ENCODE results near the gene NRN1L.
A peak's percentile ranks its signal among the peaks of the same experiment; 100 is the strongest.
"Not testable (repeated sequence)": the region's sequence is repeated elsewhere in the genome, so short reads cannot be mapped to it uniquely, and the experiment has no call there.

Gene NRN1L

DNA sequence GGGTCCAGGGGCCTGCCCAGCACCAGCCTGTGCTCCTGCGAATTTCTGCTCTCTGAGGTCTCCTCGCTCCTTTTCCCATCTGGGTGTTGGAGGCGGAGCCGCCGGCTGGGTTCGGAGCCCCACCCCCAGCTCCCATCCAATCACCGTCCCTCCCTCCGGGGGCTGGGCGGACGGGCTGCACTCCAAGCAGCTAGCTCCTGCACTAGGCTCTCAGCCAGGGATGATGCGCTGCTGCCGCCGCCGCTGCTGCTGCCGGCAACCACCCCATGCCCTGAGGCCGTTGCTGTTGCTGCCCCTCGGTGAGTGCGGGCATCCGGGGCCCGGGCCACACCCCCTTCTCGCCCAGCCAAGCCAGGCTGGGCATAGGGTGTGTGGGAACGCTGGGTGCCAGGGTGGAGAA, at the start of gene NRN1L:
Gene NRN1L, plus strand, starts transcription at position 202 of the 400 bp plus-strand sequence. Its CDS starts 19 bp downstream, at position 221.
- DNase-seq (ENCODE audit: low read depth): peak; percentile 85

DNA sequence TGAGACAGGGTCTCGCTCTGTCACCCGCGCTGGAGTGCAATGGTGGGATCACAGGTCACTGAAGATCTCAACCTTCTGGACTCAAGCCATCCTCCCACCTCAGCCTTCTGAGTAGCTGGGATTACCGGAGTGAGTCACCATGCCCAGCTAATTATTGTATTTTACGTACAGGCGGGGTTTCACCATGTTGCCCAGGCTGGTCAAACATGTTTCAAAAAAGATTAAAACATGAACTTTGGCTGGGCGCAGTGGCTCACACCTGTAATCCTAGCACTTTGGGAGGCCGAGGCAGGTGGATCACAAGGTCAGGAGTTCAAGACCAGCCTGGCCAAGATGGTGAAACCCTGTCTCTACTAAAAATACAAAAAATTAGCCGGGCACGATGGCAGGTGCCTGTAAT, 47.5 kb upstream of the NRN1L start:
- DNase-seq (ENCODE audit: low read depth): not testable (repeated sequence)

DNA sequence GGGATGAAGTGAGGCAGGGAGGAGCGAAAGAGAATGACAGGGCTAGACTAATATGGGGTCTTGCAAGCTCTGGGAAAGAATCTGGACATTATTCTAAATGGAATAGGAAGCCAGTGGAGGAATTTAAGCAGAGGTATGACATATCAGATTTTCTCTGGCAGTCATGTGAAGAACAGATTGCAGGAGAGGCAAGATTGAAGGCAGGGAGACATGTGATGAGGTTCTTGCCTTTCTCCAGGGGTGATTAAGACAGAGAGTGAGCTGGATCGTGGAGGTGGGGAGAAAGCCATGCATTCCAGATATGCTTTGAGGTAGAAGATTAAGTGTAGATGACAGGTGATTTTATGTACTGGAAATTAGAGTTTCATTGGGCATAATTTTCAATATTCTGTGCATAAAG, 46.9 kb upstream of the NRN1L start:
- no peak for DNase-seq (ENCODE audit: low read depth)

DNA sequence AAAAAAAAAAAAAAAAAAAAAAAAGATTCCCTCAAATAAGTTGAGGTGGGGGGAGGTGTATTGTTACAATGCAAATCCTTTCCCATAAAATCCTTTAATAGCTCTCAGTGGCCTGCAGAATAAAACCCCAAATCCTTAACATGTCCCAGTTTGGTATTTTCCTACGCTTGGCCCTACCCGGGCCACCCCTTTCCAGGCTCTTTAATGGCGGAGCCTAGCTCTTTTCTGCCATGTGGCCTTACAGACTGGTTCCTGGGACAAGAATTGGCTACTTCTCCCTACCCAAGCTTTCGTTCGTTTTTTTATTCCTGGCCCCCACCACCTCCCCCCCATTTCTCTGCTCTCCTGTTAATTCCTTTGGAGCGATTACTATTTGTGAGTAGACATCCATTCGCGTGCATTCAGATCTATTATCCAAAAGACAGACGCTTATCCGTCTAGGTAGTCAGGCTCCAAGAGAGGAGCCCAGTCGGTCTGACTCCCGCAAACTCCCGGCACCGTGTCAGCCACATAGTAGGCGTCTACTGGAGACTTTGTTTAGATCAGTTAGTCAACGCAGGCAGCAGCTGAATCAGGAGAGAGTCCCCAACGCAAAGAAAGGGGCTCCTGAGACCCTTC, 43.4 kb upstream of the NRN1L start:
- no peak for DNase-seq (ENCODE audit: low read depth)

DNA sequence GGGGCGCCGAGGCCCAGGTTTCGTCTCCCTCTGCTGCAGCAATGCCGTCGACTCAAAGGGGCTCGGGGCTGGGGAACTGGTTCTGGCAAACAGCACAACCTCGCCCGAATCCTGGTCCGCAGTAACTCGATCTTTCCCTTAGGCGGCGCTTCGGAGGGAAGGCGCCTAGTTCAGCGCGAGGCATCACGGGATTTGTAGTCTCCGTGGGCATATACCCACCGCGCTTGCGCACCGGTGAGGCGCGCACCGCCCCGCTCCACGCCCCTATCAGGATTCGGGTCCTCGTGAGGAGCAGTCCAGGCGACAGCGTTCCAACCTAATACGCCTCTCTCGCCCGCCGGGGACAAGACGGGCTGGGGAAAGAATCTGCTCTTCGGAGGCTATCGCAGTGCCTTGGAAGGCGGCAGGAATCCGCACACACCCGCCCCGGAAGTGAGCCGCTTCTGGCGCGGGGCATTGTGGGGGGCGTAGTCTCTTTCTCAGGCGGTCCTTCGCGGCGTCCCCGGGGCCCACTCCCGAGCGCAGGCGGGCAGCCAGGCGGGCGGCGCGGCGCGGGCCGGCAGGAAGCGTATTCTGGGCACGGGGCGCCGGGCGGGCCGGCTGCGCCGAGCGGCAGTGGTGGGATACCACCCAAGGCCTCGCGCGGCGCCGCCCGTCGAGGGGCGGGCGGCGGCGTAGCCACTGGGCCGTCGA, 42.7 kb upstream of the NRN1L start, which contains the start of gene THAP11:
Gene THAP11, plus strand, starts transcription at position 505 of the 693 bp plus-strand sequence. CDS start 235 bp downstream, outside the sequence.
- peak; percentile 87 for DNase-seq (ENCODE audit: low read depth)

DNA sequence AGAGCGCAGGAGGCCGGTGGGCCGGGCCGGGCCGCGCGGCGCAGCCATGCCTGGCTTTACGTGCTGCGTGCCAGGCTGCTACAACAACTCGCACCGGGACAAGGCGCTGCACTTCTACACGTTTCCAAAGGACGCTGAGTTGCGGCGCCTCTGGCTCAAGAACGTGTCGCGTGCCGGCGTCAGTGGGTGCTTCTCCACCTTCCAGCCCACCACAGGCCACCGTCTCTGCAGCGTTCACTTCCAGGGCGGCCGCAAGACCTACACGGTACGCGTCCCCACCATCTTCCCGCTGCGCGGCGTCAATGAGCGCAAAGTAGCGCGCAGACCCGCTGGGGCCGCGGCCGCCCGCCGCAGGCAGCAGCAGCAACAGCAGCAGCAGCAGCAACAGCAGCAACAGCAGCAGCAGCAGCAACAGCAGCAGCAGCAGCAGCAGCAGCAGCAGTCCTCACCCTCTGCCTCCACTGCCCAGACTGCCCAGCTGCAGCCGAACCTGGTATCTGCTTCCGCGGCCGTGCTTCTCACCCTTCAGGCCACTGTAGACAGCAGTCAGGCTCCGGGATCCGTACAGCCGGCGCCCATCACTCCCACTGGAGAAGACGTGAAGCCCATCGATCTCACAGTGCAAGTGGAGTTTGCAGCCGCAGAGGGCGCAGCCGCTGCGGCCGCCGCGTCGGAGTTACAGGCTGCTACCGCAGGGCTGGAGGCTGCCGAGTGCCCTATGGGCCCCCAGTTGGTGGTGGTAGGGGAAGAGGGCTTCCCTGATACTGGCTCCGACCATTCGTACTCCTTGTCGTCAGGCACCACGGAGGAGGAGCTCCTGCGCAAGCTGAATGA, 42.0 kb upstream of the NRN1L start:
- no peak for DNase-seq (ENCODE audit: low read depth)

DNA sequence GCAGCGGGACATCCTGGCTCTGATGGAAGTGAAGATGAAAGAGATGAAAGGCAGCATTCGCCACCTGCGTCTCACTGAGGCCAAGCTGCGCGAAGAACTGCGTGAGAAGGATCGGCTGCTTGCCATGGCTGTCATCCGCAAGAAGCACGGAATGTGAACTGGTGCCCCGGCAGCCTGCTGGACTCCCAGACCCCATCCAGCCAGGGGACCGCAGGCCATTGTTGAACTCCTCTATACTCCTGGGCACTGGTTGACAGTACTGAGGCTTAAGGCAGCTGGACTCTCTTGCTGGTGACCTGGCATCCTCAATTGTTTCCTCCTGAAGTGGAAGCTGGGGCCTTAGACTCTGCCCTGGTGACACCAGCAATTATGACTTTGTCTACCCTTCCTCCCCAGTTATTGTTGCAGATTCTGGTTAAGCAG, 41.3 kb upstream of the NRN1L start:
- no peak for DNase-seq (ENCODE audit: low read depth)

DNA sequence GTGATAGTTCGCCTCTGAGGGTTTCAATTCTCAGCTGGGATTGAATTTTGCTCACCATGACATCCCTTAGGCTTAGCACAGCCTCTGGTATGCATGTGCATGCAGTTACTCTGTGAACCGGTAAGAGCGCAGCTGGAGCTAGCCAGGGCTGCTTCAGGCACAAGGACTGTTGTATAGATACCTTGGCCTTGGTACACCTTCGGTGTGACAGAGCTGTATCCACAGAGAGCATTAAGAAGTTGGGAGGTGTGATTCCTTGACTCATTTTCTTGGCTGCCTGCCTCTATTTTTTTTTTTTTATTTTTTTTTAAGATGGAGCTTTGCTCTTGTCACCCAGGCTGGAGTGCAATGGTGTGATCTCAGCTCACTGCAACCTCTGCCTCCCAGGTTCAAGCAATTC, 40.2 kb upstream of the NRN1L start:
- DNase-seq (ENCODE audit: low read depth): no peak

DNA sequence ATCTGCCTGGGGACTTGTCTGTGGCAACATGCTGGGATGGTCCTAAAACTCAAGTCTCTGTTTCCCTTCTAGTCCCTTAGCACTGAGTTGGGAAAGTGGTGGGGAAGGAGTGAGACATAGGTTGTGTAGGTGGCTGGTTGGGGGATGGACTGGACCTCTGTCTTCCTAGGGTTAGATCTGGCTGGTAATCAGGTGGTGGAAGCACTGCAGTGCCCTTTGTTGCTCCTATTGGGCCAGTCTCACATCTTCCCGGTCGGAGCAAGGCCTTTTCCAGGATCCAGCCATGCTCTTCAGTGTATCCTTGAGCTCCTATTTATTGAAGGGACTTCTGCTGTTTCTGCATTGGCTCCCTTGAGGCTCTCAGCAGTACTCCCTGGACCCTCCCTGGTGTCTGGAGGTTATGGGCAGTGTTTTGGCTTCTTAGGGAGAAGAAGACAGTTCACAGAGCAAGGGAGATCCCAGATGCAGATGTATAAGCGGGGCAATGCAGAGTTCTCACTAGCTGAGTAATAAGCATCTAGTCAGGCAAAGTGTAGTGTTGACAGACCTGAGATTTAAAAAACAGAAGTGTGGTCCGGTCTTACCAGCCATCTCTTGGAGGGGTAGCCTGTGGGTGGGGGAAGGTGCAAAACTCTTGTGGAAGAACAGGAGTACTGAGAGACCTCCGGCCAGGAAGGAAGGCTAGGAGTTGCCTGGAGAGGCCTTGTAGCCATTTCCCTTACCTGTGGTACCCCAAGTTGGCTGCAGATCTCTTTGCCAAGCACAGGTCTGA, 39.2 kb upstream of the NRN1L start:
- DNase-seq (ENCODE audit: low read depth): no peak

DNA sequence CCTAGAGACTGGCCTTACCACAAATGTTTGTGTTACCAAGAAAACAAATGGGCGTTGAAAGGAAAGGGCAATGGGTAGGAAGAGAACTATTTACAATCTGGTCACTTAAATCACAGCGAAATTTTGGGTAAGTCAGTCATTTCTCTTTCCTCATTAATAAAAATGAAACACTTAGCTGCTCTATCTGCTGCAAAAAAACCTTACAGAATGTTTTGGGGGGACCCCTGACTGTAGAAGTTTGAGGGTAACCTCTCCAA, 38.7 kb upstream of the NRN1L start:
- DNase-seq (ENCODE audit: low read depth): no peak

DNA sequence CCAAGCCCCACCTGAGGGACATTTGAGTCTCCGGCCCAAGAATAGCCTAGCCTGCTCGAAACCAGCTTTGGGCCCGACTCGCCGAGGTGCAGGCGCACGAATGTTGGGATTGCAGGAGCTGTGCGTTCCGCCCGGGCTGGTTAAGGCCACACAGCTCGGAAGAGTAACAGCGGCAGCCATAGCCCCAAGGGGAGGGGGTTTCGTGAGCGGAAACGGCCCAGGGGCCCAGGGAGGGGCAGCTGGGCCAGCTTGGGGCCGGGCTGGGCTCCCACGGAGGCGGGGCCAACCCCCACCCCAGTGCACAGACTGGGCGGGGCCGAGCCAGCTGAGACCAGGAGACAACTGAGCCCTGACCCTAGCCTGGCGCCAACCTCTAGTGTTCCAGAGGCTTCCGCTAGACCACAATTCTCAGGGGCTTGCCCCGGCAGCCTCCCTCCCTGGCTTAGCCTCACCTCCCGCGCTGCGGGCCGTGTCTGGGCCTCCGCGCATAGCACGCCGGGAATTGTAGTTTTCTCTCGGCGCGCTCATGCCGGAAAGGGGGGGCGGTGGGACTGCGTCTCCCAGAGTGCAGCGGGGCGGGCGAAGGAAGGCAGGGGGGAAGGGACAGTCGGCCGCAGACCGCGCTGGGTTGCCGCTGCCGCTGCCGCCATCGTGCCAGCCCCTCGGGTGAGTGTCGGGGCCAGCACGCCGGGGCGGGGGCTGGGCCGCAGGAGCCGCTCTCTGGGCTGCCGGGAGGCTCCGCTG, 38.2 kb upstream of the NRN1L start, which contains the start of gene NUTF2:
Gene NUTF2, plus strand, starts transcription at position 614 of the 744 bp plus-strand sequence. CDS start 18,198 bp downstream, outside the sequence.
- peak; percentile 87 for DNase-seq (ENCODE audit: low read depth)

DNA sequence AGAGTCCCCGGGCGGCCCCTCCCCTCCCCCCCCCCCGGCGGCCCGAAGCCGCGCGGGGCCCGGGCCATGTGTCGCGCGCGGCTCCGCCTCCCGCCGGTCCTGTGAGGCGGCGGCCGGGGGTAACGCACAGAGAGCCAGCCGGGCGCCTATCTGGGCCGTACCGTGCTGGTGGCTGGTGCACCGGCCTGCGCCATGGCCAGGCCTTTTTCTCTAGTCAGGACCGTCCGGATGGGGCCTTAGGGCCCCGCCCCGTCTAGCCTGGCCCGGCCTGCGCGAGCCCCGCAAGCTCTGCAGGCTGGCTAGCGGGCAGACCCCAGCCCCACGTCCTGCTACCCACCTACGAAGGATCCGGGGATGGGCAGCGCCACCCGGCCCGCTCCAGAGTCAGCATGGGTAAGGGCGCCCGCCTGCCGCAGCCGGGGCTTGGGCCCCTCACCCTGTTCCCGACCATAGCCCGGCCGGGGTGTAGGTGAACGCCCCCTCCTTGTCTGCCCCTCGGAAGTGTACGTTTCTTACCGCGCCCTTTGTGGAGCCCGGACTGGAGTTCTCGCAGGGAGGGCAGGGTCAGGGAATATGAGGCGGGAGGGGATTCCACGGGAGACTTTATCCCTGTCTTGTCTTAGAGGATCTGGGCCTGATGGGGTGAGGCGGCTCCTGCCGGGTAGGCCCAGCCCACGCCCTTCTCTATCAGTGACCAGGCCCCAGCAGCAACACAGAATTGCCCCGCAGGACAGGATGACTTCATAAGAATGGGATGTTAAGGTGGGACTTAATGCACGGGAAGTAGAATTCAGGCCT, 37.4 kb upstream of the NRN1L start, which contains the start of gene CENPT:
Gene CENPT, minus strand, starts transcription at position 630 of the 798 bp plus-strand sequence. CDS start 13,834 bp downstream, outside the sequence.
- no peak for DNase-seq (ENCODE audit: low read depth)

DNA sequence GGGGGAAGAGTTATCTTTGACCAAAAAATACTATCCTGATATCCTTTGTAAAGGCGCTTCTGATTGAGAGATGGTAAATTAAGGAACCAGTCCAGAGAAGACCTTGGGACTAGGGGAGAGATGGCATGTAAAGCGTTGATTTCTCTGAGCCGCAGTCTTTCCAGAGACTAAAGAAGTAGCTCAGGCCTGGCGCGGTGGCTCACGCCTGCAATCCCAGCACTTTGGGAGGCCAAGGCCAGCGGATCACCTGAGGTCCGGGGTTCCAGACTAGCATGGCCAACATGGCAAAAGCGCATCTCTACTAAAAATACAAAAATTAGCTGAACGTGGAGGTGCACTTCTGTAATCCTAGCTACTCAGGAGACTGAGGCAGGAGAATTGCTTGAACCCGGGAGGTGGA, 36.6 kb upstream of the NRN1L start:
- DNase-seq (ENCODE audit: low read depth): no peak

DNA sequence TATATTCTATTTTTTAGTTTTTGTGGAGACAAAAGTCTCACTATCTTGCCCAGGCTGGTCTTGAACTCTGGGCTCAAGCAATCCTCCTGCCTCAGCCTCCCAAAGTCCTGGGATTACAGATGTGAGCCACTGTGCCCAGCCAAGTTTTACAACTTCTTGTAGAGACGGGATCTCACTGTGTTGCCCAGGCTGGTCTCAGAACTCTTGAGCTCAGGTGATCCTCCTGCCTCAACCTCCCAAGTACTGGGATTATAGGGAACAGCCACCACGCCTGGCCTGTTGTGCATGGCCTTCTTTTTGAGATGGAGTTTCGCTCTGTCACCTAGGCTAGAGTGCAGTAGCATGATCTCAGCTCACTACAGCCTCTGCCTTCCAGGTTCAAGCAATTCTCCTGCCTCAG, 31.0 kb upstream of the NRN1L start:
- no peak for DNase-seq (ENCODE audit: low read depth)

DNA sequence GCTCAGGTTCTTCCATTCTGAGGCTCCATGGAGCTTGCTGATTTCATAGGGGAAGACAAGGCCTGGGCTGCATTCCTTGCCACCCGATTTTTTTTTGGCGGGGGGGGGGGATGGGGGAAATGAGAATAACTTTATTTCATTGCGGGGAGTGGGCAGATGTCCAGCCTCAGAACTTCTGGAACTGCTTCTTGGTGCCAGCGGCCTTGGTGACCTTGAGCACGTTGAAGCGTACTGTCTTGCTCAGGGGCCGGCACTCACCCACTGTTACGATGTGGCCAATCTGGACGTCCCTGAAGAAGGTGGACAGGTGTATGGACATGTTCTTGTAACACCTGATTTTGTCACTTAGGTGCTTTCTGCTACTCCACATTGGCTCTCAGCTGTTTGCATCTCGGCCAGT, 28.9 kb upstream of the NRN1L start:
- no peak for DNase-seq (ENCODE audit: low read depth)

DNA sequence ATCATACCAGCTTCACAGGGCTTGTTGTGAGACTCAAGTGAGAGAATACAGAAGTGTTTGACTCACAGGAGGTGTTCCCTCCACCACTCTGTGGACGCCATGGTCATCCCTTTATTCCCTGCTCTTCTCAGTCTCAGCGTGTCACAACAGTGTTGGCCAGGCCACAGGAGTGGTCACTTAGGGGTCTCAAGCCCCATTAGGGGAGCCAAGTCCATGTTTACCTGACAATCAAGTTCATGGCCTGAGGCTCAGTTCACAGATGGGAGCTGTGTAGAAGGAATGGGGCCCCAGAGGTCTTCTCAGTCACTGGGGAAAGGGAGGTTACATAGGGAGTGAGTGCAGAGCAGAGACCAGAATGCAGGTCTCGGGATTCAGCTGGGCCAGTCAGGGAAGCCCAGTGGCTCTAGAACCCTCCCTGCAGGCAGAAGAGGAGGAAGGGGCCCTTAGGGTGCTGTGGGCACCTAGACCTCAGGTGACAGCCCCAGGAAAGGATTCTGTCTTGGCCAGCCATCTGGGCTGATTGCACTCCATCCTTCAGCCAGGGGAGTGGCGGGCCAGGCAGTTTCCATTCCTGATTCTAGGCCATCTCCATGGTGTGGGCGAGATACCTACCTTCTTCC, 27.6 kb upstream of the NRN1L start:
- DNase-seq (ENCODE audit: low read depth): no peak

DNA sequence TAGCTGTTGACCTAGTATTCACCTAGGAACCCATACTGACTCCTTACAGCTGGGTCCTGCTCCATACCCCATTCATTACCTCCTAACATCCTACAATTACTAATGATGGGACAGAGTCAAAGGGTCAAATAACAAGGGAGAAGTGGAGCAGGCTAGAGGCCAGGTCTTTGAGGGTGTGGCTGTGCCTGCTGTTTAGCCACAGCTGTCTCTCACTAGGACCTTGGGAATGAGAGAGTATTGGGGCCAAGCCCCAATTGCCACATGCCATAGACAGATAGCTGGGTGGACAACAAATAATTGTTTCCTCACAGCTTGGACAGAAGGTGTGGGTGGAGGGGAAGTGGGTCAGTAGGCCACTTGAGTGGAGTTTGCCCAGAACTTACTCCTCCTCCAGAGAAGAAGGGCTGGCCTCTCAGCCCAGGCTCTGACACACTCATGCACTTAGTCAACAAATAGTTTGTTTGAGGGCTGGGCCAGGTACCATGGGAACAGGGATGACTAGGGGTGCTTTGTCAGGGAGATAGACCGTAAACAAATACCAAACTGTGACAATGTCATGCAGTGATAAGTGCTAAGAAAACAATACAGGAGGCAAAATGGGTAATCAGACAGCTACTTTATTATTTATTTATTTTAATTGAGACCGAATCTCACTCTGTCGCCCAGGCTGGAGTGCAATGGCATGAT, 27.0 kb upstream of the NRN1L start:
- DNase-seq (ENCODE audit: low read depth): peak; percentile 97

DNA sequence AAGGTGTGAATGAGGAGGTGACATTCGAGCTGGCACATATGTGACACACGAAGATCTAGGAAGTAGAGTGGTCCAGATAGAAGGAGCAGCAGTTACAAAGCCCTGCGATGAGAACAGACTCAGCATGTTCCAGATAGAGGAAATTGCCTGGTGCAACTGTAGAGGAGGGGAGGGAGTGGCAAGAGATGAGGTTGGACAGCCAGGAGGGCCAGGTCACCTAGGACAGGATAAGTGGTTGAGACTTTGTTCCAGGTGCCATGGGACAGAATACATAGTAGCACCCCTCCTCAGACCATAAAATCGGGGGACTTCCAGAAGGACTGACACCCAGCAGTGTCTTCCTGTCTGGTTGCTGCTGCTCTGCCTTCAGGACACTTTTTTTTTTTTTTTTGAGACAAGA, 26.2 kb upstream of the NRN1L start:
- no peak for DNase-seq (ENCODE audit: low read depth)

DNA sequence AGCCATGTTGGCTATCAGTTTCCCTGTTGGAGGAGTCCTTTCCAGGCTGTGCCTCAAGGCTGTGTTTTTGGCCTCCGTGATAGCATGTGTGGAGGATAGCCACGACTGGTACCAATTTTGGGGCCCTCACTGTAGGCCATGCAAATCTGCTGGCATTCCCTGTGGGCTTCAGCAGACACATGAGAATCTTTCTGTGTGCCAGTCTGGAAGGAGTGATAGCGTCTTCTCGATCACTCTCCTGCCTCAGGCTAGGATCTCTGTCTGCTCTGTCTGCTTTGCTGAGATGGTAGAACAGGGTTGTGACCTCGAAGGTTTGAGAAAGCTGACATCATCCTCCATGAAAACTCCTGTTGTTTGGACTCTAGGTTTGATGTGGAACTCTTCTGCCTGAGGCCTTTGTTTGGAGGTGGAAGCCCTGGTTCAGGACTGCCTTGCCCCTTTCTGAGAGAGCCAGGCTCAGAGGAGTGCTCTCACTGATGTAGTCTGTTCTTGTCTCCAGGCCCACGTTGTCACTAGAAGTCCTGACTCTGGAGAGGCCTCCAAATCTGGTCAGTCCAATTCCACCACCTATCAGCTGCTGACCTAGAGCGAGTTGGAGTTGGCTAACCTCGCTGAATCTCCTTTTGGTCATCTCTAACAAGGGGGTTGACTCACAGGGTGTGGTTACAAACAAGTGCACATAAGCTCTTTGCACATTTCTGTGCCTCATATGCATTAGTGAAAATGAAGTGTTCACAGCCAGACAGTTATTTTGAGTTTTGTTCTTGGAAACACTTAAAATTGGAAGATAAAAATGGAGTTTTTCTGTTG, 23.9 kb upstream of the NRN1L start:
- no peak for DNase-seq (ENCODE audit: low read depth)

Measured in GM04504 (cell line).